EH (cell line): ENCODE measurements around the gene MAVS.
A peak's percentile ranks its signal among the peaks of the same experiment; 100 is the strongest.
"Not testable (repeated sequence)": the region's sequence is repeated elsewhere in the genome, so short reads cannot be mapped to it uniquely, and the experiment has no call there.

Source experiments
- DNase-seq: peaks from one replicate; pipeline ENCODE4 v3.0.0-alpha.2; 2015; ENCODE audit warnings: low read depth

Gene MAVS

DNA sequence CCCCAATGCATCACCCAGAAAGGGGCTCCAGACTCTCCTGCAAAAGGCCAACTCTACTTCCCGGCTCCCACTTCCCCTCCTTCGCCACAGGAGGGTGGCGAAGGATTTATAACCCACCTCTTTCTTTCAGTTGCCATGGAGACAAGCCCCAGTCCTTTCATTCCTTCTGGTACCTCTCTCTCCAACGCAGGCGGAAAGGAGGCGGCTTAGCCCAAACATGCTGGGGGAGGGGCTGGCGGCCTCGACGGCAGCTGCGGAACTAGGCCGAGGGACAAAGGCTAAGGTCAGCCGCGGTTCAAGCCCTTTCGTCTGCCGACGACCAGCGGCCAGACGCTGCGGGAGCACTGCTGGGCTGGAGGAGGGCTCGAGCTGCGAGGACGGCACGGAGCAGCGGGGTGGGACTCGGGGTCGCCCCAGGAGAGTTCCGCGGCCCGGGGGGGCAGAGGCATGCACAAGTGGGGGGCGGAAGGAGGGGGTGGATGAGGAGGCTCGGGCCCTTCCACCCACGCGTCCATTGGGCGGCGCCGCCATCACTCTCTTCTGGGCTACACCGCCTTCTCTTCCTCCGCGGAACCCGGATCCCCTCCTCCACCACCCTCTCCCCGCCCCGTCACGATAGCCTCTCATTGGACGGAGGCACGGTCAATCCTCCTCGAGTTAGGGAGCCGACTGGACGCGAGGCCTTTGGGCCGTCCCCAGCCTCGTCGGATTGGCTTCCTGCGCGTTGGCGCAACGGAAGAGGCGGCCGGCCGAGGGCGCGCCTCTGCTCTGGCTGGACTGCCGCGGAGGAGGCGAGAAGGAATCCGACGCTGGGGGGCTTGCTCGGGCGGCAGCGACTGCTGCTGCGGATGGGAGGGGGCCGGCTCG lies 42.2 kb downstream of the MAVS start, which contains the start of gene PANK2:
TSS of gene PANK2 (plus strand) at position 766 of the 867 bp plus-strand sequence.
- peak; percentile 99 for DNase-seq

- peak; percentile 41 for DNase-seq
Measured at GRCh38 chr20:3889489-3890397, 43.1 kb downstream of the MAVS start.

DNA sequence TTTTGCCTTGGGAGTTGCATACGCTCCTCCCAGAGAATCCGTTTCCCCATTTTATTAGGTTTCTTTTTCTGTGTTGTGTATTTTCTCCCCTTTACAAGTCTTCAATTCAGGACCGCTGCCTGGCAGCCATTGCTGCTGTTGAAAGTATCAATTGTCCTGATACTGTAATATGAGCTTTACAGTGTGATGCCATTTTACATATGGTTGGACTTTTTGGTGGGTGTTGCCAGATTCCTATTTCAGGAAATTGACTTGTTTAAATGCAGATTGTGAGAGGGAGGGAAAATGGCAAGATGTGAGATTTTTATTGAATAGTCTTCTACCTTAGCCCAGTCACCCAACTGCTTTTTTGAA lies 43.7 kb downstream of the MAVS start:
- DNase-seq: peak; percentile 47

DNA sequence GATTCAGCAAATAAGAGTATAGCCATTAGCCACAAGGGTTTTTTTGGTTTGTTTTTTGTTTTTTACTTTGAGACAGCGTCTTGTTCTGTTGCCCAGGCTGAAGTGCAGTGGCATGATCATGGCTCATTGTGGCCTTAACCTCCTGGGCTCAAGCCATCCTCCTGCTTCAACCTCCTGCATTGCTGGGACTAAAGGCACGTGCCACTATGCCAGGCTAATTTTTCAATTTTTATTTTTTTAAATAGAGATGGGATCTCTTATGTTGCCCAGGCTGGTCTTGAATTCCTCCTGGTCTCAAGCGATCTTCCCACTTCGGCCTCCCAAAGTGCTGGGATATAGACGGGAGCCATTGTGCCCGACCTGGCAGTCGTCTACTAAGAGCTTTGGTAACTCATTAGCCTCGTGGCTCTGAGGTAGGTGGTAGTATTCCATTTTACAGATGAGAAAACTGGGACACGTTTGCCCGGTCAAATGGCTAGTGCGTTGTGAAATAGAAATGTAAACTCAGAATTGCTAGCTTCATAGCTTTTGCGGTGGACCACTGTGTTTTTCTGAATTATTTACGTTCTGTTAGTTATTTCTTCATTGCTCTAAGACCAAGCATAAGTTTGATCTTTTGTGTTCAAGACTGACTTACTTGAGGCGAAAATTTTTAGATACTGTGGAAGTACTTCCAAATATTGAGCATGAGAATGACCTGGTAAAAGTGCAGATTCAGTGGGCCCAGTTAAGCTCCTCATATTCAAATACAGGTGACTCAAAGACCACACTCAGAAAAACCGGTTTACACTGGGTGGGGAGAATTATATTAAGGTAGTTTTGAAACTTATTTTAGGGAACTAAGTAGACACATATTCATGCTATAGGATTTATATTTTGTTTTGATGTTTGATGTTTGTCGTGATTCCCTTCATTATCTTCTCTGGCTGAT lies 44.6 kb downstream of the MAVS start:
- DNase-seq: no peak

DNA sequence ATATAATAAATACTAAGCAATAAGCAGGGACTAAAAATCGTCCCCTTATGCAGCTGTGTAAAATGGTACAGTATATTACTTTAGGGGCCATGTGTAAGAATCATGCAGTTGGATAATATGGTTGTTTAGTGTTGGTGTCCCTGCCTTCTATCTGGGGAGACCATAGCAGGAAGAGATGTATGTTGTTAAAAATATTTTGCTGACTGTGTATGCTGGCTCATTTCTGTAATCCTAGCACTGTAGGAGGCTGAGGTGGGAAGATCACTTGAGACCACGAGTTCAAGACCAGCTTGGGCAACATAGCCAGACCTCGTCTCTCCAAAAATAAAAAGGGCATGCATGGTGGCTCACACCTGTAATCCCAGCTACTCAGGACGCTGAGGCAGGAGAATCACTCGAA lies 48.2 kb downstream of the MAVS start:
- no peak for DNase-seq

- DNase-seq: peak; percentile 65
Measured at GRCh38 chr20:3896302-3896701, 49.7 kb downstream of the MAVS start.

DNA sequence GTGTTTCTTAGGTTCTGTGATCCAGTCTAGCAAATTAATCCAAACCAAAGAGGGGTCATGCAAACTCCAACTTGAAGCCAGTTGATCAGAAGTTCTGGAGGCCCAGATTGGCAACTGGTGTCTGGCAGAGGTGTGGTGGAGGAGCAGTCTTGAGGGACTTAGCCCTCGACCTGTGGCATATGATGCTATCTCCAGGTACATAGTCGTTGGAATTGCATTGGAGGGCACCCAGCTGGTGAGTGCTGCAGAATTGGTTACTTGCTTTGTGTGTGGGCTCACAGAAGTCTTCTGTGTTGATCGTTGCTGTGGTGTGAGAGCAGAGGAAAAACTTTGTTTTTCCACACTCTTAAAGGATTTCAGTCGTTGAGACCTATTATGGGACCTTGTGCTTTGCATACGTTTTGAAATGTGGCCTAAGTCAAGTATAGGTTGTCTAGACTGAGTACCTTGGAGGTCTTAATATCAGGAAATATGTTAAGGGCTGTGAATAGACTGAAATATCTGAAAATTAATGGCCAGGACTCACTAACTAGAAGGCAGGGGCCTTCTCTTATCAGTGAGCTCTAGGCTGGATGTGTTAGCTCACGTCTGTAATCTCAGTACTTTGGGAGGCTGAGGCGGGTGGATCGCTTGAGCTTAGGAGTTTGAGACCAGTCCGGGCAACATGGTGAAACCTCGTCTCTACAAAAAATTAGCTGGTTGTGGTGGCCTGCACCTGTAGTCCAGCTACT lies 50.4 kb downstream of the MAVS start:
- DNase-seq: no peak

DNA sequence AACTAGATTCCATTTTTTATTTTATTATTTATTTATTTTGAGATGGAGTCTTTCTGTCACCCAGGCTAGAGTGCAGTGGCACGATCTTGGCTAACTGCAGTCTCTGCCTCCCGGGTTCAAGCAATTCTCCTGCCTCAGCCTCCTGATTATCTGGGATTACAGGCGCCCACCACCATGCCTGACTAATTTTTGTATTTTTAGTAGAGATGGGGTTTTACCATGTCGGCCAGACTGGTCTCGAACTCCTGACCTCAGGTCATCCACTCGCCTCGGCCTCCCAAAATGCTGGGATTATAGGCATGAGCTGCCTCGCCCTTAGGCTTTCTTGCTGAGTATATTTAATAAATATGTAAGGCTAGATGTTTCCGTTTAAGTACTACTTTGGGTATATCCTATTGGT lies 51.5 kb downstream of the MAVS start:
- DNase-seq: not testable (repeated sequence)

DNA sequence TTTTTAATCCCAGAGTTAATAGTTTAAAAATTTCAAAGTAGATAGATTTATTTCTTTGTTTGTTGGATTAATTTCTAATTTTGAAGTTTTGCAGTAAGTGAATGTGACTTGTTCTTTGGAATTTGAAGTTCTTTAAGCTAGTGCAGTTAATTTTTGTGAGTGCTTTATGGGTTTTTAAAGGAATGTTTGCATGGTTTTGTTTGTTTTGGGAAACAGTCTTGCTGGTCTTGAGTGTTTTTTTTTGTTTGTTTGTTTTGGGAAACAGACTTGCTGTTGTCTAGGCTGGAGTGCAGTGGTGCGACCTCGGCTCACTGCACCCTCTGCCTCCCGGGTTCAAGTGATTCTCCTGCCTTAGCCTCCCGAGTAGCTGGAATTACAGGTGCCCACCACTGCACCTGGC lies 52.0 kb downstream of the MAVS start:
- DNase-seq: peak; percentile 23

- no peak for DNase-seq
Measured at GRCh38 chr20:3900187-3900604, 53.6 kb downstream of the MAVS start.

DNA sequence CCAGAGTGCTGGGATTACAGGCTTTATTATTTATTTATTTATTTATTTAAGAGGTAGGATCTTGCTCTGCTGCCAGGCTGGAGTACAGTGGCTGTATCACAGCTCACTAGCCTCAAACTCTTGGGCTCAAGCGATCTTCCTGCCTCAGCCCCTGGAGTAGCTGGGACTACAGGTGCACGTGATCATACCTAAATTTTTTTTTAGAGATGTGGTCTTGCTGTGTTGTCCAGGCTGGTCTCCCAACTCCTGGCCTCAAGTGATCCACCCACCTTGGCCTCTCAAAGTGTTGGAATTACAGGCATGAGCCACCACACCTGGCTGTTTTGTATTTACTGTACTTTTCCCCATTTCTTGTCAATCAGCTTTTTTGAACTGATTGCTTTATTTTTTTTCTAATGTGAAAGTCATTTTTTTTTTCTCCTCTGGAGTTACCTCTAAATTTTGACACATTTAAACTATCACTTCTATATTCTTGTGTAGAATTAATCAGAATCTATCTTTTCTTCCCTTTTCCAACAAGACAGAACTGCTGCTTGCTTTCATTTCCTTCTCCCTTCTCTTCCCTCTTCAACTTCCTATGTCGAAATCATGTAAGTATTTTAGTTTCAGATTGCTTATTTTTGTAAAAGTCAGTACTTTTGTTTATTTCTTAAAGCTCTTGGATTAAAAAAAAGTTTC lies 54.5 kb downstream of the MAVS start:
- no peak for DNase-seq

DNA sequence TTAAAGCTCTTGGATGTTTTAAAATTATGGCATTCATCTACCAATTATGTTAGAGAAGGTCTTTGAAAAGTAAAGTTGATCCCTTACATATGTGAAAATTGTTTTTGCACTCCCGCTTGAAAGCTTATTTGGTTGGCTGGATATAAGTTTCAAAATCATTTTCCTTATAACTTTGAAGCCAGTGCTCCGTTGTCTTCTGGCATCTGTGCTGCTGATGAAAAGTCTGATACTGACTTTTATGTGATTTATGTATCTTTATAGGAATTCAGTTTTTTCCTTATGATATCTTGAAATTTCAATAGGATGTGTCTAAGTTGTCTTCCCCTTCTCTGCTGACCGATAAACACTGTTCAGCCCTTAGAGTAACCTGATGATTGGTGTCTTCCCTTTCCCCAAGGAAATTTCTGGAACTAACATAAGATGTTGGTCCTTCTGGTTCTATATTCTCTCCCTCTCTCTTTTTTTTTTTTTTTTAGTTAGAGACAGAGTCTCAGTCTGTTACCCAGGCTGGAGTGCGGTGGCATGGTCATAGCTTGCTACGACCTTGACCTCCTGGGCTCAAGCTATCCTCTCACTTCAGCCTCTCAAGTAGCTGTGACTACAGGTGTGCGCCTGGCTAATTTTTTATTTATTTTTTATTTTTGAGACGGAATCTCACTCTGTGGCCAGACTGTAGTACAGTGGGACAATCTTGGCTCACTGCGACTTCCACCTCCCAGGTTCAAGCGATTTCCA lies 55.2 kb downstream of the MAVS start:
- no peak for DNase-seq

DNA sequence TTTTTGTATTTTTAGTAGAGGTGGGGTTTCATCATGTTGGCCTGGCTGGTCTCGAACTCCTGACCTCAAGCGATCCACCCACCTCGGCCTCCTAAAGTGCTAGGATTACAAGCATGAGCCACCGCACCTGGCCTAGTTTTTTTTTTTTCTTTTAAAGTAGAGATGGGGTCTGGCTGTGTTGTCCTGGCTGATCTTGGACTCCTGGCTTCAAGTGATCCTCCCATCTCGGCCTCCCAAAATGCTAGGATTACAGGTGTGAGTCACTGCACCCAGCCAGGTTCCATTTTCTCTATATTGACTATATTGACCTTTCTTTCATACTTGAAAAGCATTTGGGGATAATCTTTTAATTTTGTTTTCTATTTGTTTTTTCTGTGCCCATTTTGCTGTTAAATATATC lies 55.8 kb downstream of the MAVS start:
- no peak for DNase-seq

GRCh38 chr20:3904224-3904623 lies 57.6 kb downstream of the MAVS start:
- DNase-seq: no peak

DNA sequence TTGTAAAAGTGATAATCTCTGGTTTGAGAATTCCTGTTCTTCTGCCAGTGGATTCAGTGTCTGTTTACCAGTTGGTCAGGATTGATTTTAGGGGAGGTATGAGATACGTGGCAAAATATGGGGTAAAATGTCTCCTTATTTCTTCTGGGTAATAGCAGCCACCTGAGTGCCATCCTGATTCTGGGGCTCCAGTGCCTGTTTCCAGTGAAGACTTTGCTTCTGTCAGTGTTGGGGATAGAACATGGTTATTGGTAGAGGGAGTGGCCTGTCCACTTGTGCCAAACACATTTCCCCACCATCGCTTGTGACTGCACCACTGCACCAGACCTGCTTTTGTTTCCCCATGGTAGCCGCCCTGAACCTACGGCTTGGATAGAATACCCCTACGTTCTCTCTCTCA lies 58.2 kb downstream of the MAVS start:
- no peak for DNase-seq

GRCh38 chr20:3906744-3907721 lies 60.4 kb downstream of the MAVS start:
- DNase-seq: not testable (repeated sequence)

- no peak for DNase-seq
Measured at GRCh38 chr20:3908667-3909066, 62.0 kb downstream of the MAVS start.

GRCh38 chr20:3909952-3910366 lies 63.3 kb downstream of the MAVS start:
- no peak for DNase-seq

DNA sequence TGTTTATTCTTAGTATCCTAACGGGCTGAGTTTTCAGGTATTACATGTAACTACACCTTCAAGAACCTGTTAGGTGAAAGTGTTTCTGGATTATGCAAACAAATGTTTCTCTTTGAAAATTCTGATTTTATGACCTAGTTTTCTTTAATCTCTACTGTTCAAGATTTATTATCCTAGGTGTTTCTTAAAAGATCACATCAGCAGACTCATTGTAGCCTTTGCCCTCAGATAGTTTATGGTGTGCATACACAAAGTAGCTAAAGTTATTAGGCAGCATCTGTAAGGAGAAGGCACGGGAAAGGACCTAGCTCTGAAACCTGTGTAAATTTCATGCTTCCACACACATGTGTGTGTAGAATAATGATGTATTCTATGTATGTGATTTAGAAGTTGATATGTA lies 64.2 kb downstream of the MAVS start:
- DNase-seq: no peak
